IPS-18c (cell line): ENCODE measurements around the gene WAC.
"Not testable (repeated sequence)": the region's sequence is repeated elsewhere in the genome, so short reads cannot be mapped to it uniquely, and the experiment has no call there.

ENCODE experiments used
- H3K4me3 ChIP-seq: 2 replicates; pipeline ENCODE4 v1.7.0; 2013; ENCODE audit warnings: low read depth, mild to moderate bottlenecking, low read length, moderate library complexity; ENCODE audit not compliant: insufficient read depth
- H3K9me3 ChIP-seq: one replicate; pipeline ENCODE4 v1.6.1; 2013; ENCODE audit warnings: mild to moderate bottlenecking, low read length, moderate library complexity; ENCODE audit not compliant: control insufficient read depth, insufficient read depth

The WAC gene

GRCh38 chr10:28520828-28521227, 12.1 kb upstream of the WAC start:
- not testable (repeated sequence) for H3K4me3 ChIP-seq, H3K9me3 ChIP-seq

- not testable (repeated sequence) for H3K9me3 ChIP-seq, H3K4me3 ChIP-seq
Measured at GRCh38 chr10:28521961-28522360, 11.0 kb upstream of the WAC start.

- H3K4me3 ChIP-seq = no peak overlapping the region
- peaks cover 2% of the 10 kb centered on the region for H3K9me3 ChIP-seq
Measured at GRCh38 chr10:28523725-28524252, 9.1 kb upstream of the WAC start.

- no peaks in the 10 kb centered on the region for H3K9me3 ChIP-seq
- H3K4me3 ChIP-seq = no peak overlapping the region
Measured at GRCh38 chr10:28530751-28531150, 2.2 kb upstream of the WAC start.

- H3K4me3 ChIP-seq = peak overlapping the region; percentile 91
Measured at GRCh38 chr10:28533186-28533564, 257 bp downstream of the WAC start.

GRCh38 chr10:28533571-28534304, 820 bp downstream of the WAC start:
- H3K4me3 ChIP-seq = peak overlapping the region; percentile 93
- H3K9me3 ChIP-seq = no peaks in the 10 kb centered on the region

More at GRCh38 chr10:28533186-28533564, 257 bp downstream of the WAC start:
- no peaks in the 10 kb centered on the region for H3K9me3 ChIP-seq

- no peaks in the 10 kb centered on the region for H3K9me3 ChIP-seq
- no peak overlapping the region for H3K4me3 ChIP-seq
Measured at GRCh38 chr10:28535846-28536245, 2.9 kb downstream of the WAC start.

- no peak overlapping the region for H3K4me3 ChIP-seq
- H3K9me3 ChIP-seq = no peaks in the 10 kb centered on the region
Measured at GRCh38 chr10:28538595-28538994, 5.7 kb downstream of the WAC start.

GRCh38 chr10:28540145-28540544, 7.2 kb downstream of the WAC start:
- no peak overlapping the region for H3K4me3 ChIP-seq

GRCh38 chr10:28541717-28542365, 8.9 kb downstream of the WAC start:
- Histone ChIP-seq H3K9me3 (no peaks in the 10 kb centered on the region), H3K4me3 (no peak overlapping the region)

More at GRCh38 chr10:28540145-28540544, 7.2 kb downstream of the WAC start:
- no peaks in the 10 kb centered on the region for H3K9me3 ChIP-seq

- H3K4me3 ChIP-seq = no peak overlapping the region
- no peaks in the 10 kb centered on the region for H3K9me3 ChIP-seq
Measured at GRCh38 chr10:28542728-28543127, 9.8 kb downstream of the WAC start.

GRCh38 chr10:28544058-28544457, 11.1 kb downstream of the WAC start:
- no peak overlapping the region for H3K4me3 ChIP-seq
- no peaks in the 10 kb centered on the region for H3K9me3 ChIP-seq

GRCh38 chr10:28545967-28546644, 13.2 kb downstream of the WAC start:
- Histone ChIP-seq H3K4me3 (no peak overlapping the region), H3K9me3 (no peaks in the 10 kb centered on the region)

GRCh38 chr10:28548781-28549498, 16.0 kb downstream of the WAC start:
- Histone ChIP-seq H3K4me3 (no peak overlapping the region), H3K9me3 (no peaks in the 10 kb centered on the region)

GRCh38 chr10:28551086-28551485, 18.2 kb downstream of the WAC start:
- Histone ChIP-seq H3K4me3 (no peak overlapping the region), H3K9me3 (no peaks in the 10 kb centered on the region)

GRCh38 chr10:28552775-28553174, 19.9 kb downstream of the WAC start:
- Histone ChIP-seq H3K4me3 (no peak overlapping the region), H3K9me3 (no peaks in the 10 kb centered on the region)

GRCh38 chr10:28554009-28554408, 21.1 kb downstream of the WAC start:
- Histone ChIP-seq H3K4me3 (no peak overlapping the region), H3K9me3 (no peaks in the 10 kb centered on the region)
